HepG2 (cell line): ENCODE measurements around the gene TMEM266. TPM values are rescaled to one million over a fixed set of nuclear protein-coding genes. Genes with fewer than 3 reads are reported as not detected.

Experiments
- FOXK1 ChIP-seq: sonication (generic); formaldehyde crosslinking; IDR thresholded peaks from 2 replicates; pipeline ENCODE4 v1.4.0; 2020; ENCODE audit warnings: low read depth, missing genetic modification reagents, borderline replicate concordance
- FOXK2 ChIP-seq: fragments of 450-650 bp; IDR thresholded peaks from 2 replicates; pipeline ENCODE4 v1.6.1; 2016
- ISL2 ChIP-seq: sonication (generic); formaldehyde crosslinking; IDR thresholded peaks from 2 replicates; pipeline ENCODE4 v1.5.0; 2020; ENCODE audit warnings: missing genetic modification reagents
- MED1 ChIP-seq: sonication (generic); formaldehyde crosslinking; IDR thresholded peaks from 2 replicates; pipeline ENCODE4 v1.4.0; 2020; ENCODE audit warnings: missing genetic modification reagents
- PHF21A ChIP-seq: sonication (generic); formaldehyde crosslinking; IDR thresholded peaks from 2 replicates; pipeline ENCODE4 v1.5.0; 2020; ENCODE audit warnings: mild to moderate bottlenecking, missing genetic modification reagents
- SAP130 ChIP-seq: IDR thresholded peaks from 2 replicates; pipeline ENCODE4 v1.6.1; 2016; ENCODE audit warnings: low read depth
- SIX4 ChIP-seq: sonication (generic); formaldehyde crosslinking; IDR thresholded peaks from 2 replicates; pipeline ENCODE4 v1.4.0; 2020; ENCODE audit warnings: missing genetic modification reagents
- TMF1 ChIP-seq: sonication (generic); formaldehyde crosslinking; IDR thresholded peaks from 2 replicates; pipeline ENCODE4 v1.8.1; 2022; ENCODE audit warnings: low read depth, missing genetic modification reagents
- YY1 ChIP-seq: IDR thresholded peaks from 2 replicates; pipeline ENCODE4 v1.6.1; 2011; ENCODE audit warnings: low read length, low read depth, moderate library complexity, mild to moderate bottlenecking; ENCODE audit not compliant: insufficient read depth, insufficient replicate concordance
- ZNF264 ChIP-seq: sonication (generic); formaldehyde crosslinking; IDR thresholded peaks from 2 replicates; pipeline ENCODE4 v1.4.0; 2020; ENCODE audit warnings: missing genetic modification reagents
- ZNF644 ChIP-seq: IDR thresholded peaks from 2 replicates; pipeline ENCODE4 v1.6.1; 2016; ENCODE audit warnings: low read depth
- polyA plus RNA-seq, 8 experiments: library from polyadenylated mRNA; depleted of rRNA in 3 of 8; stranded (reverse) in 7 of 8; unstranded in 1 of 8; fragments of >200 nt; fragmentation: Illumina TruSeq in 4 of 8; extraction: Trizol in 4 of 8; gene quantifications; 2 replicates each; pipeline versions ENCODE4 v1.2.1 to v1.2.3, GENCODE V29; 2011 to 2016; ENCODE audit warnings: low read depth in 4 of 8, missing spikeins in 1 of 8, mixed read lengths in 1 of 8; ENCODE audit not compliant: insufficient read depth in 1 of 8
- total RNA-seq, 5 experiments: library from RNA; depleted of rRNA; stranded (reverse); fragments of >200 nt; fragmentation: Illumina TruSeq; extraction: Trizol; gene quantifications; 2 replicates each; pipeline ENCODE4 v1.2.3, GENCODE V29; 2016; ENCODE audit warnings: low read depth in 1 of 5
- TF ChIP-seq, protein P1 (sequence below): IDR thresholded peaks from 2 replicates; pipeline ENCODE4 v1.6.1; 2016; ENCODE audit warnings: mild to moderate bottlenecking
- TF ChIP-seq, protein P2 (sequence below): sonication (generic); formaldehyde crosslinking; IDR thresholded peaks from 2 replicates; pipeline ENCODE4 v1.5.0; 2020; ENCODE audit warnings: mild to moderate bottlenecking, missing genetic modification reagents, moderate library complexity
- TF ChIP-seq, protein P3 (sequence below), 2 experiments: fragments of 450-650 bp in 1 of 2; sonication (generic) in 1 of 2; formaldehyde crosslinking; IDR thresholded peaks; 2 replicates each; pipeline versions ENCODE4 v1.5.0 to v1.8.0; 2020 to 2022; ENCODE audit warnings: mild to moderate bottlenecking in 1 of 2, missing genetic modification reagents in 1 of 2
- TF ChIP-seq, protein P4 (sequence below): sonication (generic); IDR thresholded peaks from 2 replicates; pipeline ENCODE4 v1.6.1; 2016; ENCODE audit warnings: low read depth, borderline replicate concordance
- TF ChIP-seq, protein P5 (sequence below): sonication (generic); formaldehyde crosslinking; IDR thresholded peaks from 2 replicates; pipeline ENCODE4 v1.8.1; 2023; ENCODE audit warnings: mild to moderate bottlenecking, missing genetic modification reagents, borderline replicate concordance
- TF ChIP-seq, protein P6 (sequence below): sonication (generic); formaldehyde crosslinking; IDR thresholded peaks from 2 replicates; pipeline ENCODE4 v1.4.0; 2020; ENCODE audit warnings: missing genetic modification reagents
- TF ChIP-seq, protein P7 (sequence below): sonication (generic); formaldehyde crosslinking; IDR thresholded peaks from 2 replicates; pipeline ENCODE4 v1.4.0; 2020; ENCODE audit warnings: mild to moderate bottlenecking, missing genetic modification reagents
- TF ChIP-seq, protein P8 (sequence below): IDR thresholded peaks from 2 replicates; pipeline ENCODE4 v1.6.1; 2012; ENCODE audit warnings: inconsistent platforms
- TF ChIP-seq, protein P9 (sequence below): sonication (generic); formaldehyde crosslinking; IDR thresholded peaks from 2 replicates; pipeline ENCODE4 v1.8.0; 2022; ENCODE audit warnings: missing genetic modification reagents, mild to moderate bottlenecking, borderline replicate concordance

TMEM266 gene
- total and polyA plus RNA-seq, 2 of the 13 experiments (the other 11 are each of a cell fraction or from before 2014, with no cell fraction given), result 0.04 TPM; not detected in 1

DNA sequence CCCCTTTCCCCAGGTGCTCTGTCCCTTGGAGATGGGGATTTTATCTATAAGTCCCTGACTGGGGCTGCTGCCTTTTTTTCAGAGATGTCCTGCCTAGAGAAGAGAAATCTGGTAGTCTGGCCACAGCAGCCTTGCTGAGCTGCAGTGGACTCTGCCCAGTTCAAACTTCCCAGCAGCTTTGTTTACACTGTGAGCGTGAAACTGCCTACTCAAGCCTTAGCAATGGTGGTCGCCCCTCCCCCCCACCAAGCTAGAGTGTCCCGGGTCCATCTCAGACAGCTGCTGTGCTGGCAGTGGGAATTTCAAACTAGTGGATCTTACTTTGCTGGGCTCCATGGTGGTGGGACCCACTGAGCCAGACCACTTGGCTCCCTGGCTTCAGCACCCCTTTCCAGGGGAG lies 38.9 kb downstream of the TMEM266 start (continued):
- TF ChIP-seq ISL2 (CRISPR knock-in tag) (0 out of 2 replicates have a peak, but pooled peaks have one; percentile 30), SIX4 (no peak), ZNF264 (CRISPR knock-in tag) (0 out of 2 replicates have a peak, but pooled peaks have one; percentile 58), MED1 (CRISPR knock-in tag) (0 out of 2 replicates have a peak, but pooled peaks have one; percentile 59), PHF21A (peak; percentile 76), SAP130 (CRISPR knock-in tag) (peak; percentile 53), ZNF644 (CRISPR knock-in tag) (peak; percentile 18; the same call in 1 of the 2 replicates), TMF1 (peak; percentile 56; the same call in 1 of the 2 replicates), YY1 (peak; percentile 67), FOXK2 (no peak), FOXK1 (CRISPR knock-in tag) (peak; percentile 63; the same call in 1 of the 2 replicates)
- TF ChIP-seq, protein P1, sequence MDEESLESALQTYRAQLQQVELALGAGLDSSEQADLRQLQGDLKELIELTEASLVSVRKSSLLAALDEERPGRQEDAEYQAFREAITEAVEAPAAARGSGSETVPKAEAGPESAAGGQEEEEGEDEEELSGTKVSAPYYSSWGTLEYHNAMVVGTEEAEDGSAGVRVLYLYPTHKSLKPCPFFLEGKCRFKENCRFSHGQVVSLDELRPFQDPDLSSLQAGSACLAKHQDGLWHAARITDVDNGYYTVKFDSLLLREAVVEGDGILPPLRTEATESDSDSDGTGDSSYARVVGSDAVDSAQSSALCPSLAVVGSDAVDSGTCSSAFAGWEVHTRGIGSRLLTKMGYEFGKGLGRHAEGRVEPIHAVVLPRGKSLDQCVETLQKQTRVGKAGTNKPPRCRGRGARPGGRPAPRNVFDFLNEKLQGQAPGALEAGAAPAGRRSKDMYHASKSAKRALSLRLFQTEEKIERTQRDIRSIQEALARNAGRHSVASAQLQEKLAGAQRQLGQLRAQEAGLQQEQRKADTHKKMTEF, result peak; percentile 50; the same call in 1 of the 2 replicates
- TF ChIP-seq, protein P2, sequence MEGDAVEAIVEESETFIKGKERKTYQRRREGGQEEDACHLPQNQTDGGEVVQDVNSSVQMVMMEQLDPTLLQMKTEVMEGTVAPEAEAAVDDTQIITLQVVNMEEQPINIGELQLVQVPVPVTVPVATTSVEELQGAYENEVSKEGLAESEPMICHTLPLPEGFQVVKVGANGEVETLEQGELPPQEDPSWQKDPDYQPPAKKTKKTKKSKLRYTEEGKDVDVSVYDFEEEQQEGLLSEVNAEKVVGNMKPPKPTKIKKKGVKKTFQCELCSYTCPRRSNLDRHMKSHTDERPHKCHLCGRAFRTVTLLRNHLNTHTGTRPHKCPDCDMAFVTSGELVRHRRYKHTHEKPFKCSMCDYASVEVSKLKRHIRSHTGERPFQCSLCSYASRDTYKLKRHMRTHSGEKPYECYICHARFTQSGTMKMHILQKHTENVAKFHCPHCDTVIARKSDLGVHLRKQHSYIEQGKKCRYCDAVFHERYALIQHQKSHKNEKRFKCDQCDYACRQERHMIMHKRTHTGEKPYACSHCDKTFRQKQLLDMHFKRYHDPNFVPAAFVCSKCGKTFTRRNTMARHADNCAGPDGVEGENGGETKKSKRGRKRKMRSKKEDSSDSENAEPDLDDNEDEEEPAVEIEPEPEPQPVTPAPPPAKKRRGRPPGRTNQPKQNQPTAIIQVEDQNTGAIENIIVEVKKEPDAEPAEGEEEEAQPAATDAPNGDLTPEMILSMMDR (CRISPR knock-in tag), result no peak
- TF ChIP-seq, protein P3, sequence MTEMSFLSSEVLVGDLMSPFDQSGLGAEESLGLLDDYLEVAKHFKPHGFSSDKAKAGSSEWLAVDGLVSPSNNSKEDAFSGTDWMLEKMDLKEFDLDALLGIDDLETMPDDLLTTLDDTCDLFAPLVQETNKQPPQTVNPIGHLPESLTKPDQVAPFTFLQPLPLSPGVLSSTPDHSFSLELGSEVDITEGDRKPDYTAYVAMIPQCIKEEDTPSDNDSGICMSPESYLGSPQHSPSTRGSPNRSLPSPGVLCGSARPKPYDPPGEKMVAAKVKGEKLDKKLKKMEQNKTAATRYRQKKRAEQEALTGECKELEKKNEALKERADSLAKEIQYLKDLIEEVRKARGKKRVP (CRISPR knock-in tag; IDR thresholded peaks at IDR 0.05), result 0 out of 4 replicates have a peak, but pooled peaks of 1 of the 2 experiments have one; percentile 34
- TF ChIP-seq, protein P4, sequence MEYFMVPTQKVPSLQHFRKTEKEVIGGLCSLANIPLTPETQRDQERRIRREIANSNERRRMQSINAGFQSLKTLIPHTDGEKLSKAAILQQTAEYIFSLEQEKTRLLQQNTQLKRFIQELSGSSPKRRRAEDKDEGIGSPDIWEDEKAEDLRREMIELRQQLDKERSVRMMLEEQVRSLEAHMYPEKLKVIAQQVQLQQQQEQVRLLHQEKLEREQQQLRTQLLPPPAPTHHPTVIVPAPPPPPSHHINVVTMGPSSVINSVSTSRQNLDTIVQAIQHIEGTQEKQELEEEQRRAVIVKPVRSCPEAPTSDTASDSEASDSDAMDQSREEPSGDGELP, result peak; percentile 69; the same call in 1 of the 2 replicates
- TF ChIP-seq, protein P5, sequence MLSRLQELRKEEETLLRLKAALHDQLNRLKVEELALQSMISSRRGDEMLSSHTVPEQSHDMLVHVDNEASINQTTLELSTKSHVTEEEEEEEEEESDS, result 0 out of 2 replicates have a peak, but pooled peaks have one; percentile 21
- TF ChIP-seq, protein P6, sequence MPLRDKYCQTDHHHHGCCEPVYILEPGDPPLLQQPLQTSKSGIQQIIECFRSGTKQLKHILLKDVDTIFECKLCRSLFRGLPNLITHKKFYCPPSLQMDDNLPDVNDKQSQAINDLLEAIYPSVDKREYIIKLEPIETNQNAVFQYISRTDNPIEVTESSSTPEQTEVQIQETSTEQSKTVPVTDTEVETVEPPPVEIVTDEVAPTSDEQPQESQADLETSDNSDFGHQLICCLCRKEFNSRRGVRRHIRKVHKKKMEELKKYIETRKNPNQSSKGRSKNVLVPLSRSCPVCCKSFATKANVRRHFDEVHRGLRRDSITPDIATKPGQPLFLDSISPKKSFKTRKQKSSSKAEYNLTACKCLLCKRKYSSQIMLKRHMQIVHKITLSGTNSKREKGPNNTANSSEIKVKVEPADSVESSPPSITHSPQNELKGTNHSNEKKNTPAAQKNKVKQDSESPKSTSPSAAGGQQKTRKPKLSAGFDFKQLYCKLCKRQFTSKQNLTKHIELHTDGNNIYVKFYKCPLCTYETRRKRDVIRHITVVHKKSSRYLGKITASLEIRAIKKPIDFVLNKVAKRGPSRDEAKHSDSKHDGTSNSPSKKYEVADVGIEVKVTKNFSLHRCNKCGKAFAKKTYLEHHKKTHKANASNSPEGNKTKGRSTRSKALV (CRISPR knock-in tag), result no peak
- TF ChIP-seq, protein P7, sequence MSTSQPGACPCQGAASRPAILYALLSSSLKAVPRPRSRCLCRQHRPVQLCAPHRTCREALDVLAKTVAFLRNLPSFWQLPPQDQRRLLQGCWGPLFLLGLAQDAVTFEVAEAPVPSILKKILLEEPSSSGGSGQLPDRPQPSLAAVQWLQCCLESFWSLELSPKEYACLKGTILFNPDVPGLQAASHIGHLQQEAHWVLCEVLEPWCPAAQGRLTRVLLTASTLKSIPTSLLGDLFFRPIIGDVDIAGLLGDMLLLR (CRISPR knock-in tag), result no peak
- TF ChIP-seq, protein P8, sequence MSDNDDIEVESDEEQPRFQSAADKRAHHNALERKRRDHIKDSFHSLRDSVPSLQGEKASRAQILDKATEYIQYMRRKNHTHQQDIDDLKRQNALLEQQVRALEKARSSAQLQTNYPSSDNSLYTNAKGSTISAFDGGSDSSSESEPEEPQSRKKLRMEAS, result 0 out of 2 replicates have a peak, but pooled peaks have one; percentile 17
- TF ChIP-seq, protein P9, sequence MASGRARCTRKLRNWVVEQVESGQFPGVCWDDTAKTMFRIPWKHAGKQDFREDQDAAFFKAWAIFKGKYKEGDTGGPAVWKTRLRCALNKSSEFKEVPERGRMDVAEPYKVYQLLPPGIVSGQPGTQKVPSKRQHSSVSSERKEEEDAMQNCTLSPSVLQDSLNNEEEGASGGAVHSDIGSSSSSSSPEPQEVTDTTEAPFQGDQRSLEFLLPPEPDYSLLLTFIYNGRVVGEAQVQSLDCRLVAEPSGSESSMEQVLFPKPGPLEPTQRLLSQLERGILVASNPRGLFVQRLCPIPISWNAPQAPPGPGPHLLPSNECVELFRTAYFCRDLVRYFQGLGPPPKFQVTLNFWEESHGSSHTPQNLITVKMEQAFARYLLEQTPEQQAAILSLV (CRISPR knock-in tag), result no peak
